Measurements from ENCODE around the gene FLT4. TPM values are rescaled to one million over a fixed set of nuclear protein-coding genes. Genes with fewer than 3 reads are reported as not detected.

The FLT4 gene
- total RNA-seq, 2 experiments from 2014 or later = not detected

- Histone ChIP-seq H3K4me2 (ENCODE audit: low read length) (no peak overlapping the region), H2AFZ (ENCODE audit: low read length) (no peak overlapping the region), H3K9me3 (ENCODE audit: low read length) (no peaks in the 10 kb centered on the region), H3K9me2 (ENCODE audit: insufficient read depth, low read length) (no peaks in the 10 kb centered on the region), H3K36me3 (ENCODE audit: insufficient read depth, low read length) (no peaks in the 10 kb centered on the region), H3K4me1 (ENCODE audit: insufficient read depth, low read length, poor library complexity, severe bottlenecking) (no peaks in the 10 kb centered on the region), H4K20me1 (ENCODE audit: insufficient read depth, low read length) (no peaks in the 10 kb centered on the region), H3K4me3 (ENCODE audit: low read depth, low read length, poor library complexity, severe bottlenecking) (no peak overlapping the region), H3K79me2 (ENCODE audit: insufficient read depth, low read depth, low read length) (no peaks in the 10 kb centered on the region), H3K27ac (ENCODE audit: low read depth, low read length, poor library complexity, severe bottlenecking) (no peak overlapping the region)
- intact Hi-C loops (cut with micrococcal nuclease; ENCODE audit: unreplicated experiment) = no loop called here
- BruUV-seq (replicated peaks) = no TSS peak
- TF ChIP-seq CTCF (conservative IDR thresholded peaks at IDR 0.05; ENCODE audit: low read length) (no peak), EZH2phosphoT487 (IDR thresholded peaks at IDR 0.05; ENCODE audit: borderline replicate concordance, low read depth, low read length) (no peak)
- ChIA-PET CTCF (ENCODE audit: unreplicated experiment) (no interaction called here), POLR2A (no interaction called here)
- DNase-seq (ENCODE audit: low spot score) = no peak
Measured at GRCh38 chr5:180644825-180645273, 4.6 kb downstream of the FLT4 start.

DNA sequence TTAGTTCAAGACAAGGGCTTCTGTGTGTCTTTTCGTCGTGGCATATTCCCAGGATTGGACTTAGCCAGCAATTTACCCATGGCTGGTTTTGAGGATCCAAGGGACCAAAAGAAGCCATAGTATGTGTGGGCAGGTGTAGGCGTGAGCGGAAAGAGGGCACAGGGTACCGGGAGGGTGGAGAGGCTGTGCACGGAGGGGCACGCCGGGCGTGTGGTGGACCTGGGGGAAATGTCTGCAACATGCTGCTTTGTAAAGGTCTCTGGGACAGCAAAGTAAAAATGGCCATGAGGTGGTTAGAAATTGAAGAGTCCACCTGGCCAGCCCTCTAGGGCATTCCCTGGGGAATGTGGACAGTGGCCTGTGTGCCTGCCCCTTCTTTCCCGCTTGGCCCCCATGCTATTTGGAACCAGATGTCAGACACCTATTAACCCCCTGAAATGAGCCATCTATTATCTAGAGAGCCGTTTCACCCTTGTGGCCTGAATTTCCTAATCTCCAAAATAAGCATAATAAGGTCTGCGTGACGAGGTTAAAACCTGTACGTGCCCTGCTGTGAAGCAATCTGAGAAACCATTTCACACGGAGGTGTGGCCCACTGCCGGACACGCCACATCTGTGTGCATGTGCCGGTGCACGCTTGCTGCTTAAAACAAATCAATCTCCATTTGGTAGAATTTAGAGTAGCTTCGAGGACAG, 5.1 kb downstream of the FLT4 start:
- Histone ChIP-seq H4K20me1 (ENCODE audit: insufficient read depth, low read length) (no peaks in the 10 kb centered on the region), H3K4me3 (ENCODE audit: low read depth, low read length, poor library complexity, severe bottlenecking) (no peak overlapping the region), H3K4me2 (ENCODE audit: low read length) (no peak overlapping the region), H3K27ac (ENCODE audit: low read depth, low read length, poor library complexity, severe bottlenecking) (no peak overlapping the region), H3K9me3 (ENCODE audit: low read length) (no peaks in the 10 kb centered on the region), H3K4me1 (ENCODE audit: insufficient read depth, low read length, poor library complexity, severe bottlenecking) (no peaks in the 10 kb centered on the region), H3K36me3 (ENCODE audit: insufficient read depth, low read length) (no peaks in the 10 kb centered on the region), H2AFZ (ENCODE audit: low read length) (no peak overlapping the region), H3K79me2 (ENCODE audit: insufficient read depth, low read depth, low read length) (no peaks in the 10 kb centered on the region), H3K9me2 (ENCODE audit: insufficient read depth, low read length) (no peaks in the 10 kb centered on the region)
- intact Hi-C loops (cut with micrococcal nuclease; ENCODE audit: unreplicated experiment) = no loop called here
- ChIA-PET POLR2A (no interaction called here), CTCF (ENCODE audit: unreplicated experiment) (no interaction called here)
- DNase-seq (ENCODE audit: low spot score) = no peak
- TF ChIP-seq CTCF (conservative IDR thresholded peaks at IDR 0.05; ENCODE audit: low read length) = no peak
- no peak for TF ChIP-seq EZH2phosphoT487 (IDR thresholded peaks at IDR 0.05; ENCODE audit: borderline replicate concordance, low read depth, low read length)
- no TSS peak for BruUV-seq (replicated peaks)

GRCh38 chr5:180643191-180643851, 6.1 kb downstream of the FLT4 start:
- Histone ChIP-seq H3K9me2 (ENCODE audit: insufficient read depth, low read length) (no peaks in the 10 kb centered on the region), H3K4me3 (ENCODE audit: low read depth, low read length, poor library complexity, severe bottlenecking) (no peak overlapping the region), H3K27ac (ENCODE audit: low read depth, low read length, poor library complexity, severe bottlenecking) (no peak overlapping the region), H2AFZ (ENCODE audit: low read length) (no peak overlapping the region), H3K79me2 (ENCODE audit: insufficient read depth, low read depth, low read length) (no peaks in the 10 kb centered on the region), H3K4me2 (ENCODE audit: low read length) (no peak overlapping the region), H3K36me3 (ENCODE audit: insufficient read depth, low read length) (no peaks in the 10 kb centered on the region), H3K4me1 (ENCODE audit: insufficient read depth, low read length, poor library complexity, severe bottlenecking) (no peaks in the 10 kb centered on the region), H4K20me1 (ENCODE audit: insufficient read depth, low read length) (no peaks in the 10 kb centered on the region), H3K9me3 (ENCODE audit: low read length) (no peaks in the 10 kb centered on the region)
- CTCF ChIA-PET (ENCODE audit: unreplicated experiment) = no interaction called here
- BruUV-seq (replicated peaks) = no TSS peak
- POLR2A ChIA-PET = no interaction called here
- TF ChIP-seq EZH2phosphoT487 (IDR thresholded peaks at IDR 0.05; ENCODE audit: borderline replicate concordance, low read depth, low read length) = no peak
- TF ChIP-seq CTCF (conservative IDR thresholded peaks at IDR 0.05; ENCODE audit: low read length) = no peak
- intact Hi-C loops (cut with micrococcal nuclease; ENCODE audit: unreplicated experiment) = no loop called here
- no peak for DNase-seq (ENCODE audit: low spot score)
